GM19397 (cell line): ENCODE measurements around the gene IDH2.

Experiments
- ATAC-seq: cut with Tn5 transposase; IDR thresholded peaks from one replicate; pipeline ENCODE4 v1.9.1; 2021; ENCODE audit warnings: mild to moderate bottlenecking, moderate library complexity; ENCODE audit not compliant: unreplicated experiment

The IDH2 gene

DNA sequence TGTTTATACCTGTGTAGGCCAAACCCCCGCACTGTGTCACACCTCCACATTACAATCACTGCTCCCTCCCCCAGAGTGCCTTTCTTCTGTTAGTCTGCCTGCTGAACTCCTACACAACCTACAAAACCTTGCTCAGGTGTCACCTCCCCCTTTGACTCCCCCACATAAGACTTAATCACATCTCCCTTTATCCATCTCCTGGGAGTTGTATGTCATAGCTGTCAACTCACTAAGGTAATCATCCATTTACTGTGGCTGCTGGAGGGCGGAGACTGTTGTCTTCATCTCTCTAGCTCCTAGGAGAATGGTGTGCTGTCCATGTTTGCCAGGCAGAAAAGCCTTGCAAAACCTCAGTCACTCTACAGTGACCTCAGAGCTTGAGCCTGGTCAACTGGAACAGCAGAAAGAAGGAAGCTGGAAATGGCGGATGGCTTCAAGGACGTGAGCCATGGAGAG lies 57.3 kb downstream of the IDH2 start:
- ATAC-seq: no peak

DNA sequence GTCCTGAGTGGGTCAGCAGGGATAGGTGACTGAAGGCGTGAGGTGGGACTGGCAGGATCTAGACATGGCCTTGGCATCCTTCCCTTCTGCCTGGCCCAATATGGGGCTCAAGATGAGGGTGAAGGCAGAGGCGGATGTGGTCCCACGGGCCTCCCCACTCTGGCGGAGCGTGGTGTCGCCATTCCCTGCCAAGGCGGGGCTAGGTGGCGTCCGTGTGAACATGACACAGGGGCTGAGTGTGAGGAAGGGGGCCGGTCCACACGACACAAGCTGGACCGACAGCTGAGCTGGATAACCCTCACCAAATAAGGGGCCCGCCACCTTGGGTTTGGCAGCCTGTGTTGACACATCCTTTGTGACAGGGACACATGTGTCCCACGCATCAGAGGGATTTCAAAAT lies 58.1 kb downstream of the IDH2 start:
- ATAC-seq: no peak

DNA sequence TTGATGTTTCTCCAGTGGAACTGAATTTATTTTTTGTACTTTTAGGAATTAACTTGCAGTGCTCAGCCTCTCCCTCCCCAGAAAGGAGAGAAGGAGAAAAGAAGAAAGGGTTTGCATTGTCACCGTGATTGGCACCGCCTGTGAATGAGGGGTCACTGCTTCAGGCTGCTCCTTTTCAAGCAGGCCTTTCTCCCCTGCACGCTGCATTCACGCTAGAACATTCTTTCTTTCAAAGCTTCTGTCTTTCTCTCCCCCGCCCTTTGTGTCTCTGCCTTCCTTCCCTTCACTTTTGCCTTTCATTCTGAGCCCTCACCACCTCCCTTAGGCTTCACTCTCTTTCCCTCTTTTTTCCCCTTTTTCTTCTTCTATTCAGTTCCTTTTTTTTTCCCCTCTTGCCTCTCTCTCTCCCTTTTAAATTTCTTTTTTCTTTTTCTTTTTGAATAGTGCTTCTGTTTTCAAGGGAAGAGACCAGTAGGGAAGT lies 58.7 kb downstream of the IDH2 start:
- ATAC-seq: no peak

DNA sequence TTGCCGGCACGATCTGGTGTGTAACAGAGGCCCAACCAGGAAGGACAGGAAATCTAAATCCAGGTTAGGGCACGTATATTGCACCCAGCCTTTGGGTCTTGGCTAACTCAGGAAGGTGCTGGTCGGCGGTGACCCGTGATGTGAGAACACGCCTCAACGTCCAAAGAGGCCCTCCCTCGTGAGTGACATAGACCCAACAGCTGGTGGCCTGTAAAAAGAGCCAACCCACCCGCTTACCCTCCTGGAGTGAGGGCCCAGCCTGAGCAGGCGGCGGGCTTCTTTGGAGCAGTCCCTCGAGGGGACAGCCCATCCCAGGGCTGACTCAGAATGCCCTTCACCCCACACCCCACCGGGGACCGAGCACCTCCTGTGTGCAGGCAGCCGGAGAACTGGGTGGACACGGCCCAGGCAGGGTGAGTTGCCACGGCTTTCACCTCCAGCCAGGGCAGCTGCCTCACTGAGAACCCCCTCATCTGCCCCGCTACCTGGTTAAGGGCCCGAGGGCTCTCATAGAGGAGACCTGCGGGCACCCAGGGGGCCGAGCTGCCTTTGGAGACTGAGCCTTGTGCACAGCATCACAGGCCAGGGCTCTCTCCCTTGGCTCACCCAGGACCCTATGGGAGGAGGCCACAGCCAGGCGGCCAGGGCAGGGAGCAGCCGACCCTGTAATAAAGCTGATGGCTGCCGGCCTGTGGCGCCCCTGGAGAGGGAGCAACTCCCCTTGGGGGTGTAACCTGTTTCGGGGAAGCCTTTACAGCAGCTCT lies 59.3 kb downstream of the IDH2 start:
- no peak for ATAC-seq

DNA sequence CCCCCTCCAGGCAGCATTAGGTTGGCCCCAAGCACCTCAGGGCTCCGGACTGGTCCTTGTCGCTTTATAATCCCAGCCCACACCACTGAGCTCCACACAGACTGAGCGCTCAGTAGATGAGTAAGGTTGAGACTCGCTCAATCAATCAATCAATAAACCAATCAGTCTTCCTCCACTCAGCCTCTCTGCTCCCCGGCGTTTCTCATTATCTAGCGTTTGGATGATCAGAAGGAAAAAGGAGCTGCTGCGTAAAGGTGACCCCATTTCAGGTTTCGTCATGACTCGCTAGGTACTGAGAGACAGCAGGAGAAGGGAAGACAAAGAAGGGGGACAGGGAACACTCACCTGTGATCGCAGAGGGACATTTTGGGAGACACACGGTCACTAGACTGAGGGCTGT lies 59.9 kb downstream of the IDH2 start:
- ATAC-seq: no peak

DNA sequence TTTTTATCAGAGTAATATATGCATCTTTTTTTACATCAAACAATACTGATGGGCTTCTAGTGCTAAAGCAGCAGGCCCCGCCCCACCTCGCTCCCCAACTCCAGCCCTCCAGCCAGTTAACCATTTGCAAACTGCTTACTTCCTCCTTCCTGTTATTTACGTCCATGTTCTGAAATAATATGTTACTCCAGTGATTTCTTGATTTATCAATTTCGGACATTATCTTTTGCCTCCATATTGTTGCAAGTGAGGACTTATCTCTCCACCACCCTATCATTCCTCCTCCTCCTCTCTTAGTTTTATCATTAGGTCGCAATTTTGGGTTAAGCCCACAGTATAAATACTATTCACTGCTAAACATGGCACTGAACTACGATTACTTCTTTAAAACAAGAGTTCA lies 61.6 kb downstream of the IDH2 start:
- ATAC-seq: no peak

DNA sequence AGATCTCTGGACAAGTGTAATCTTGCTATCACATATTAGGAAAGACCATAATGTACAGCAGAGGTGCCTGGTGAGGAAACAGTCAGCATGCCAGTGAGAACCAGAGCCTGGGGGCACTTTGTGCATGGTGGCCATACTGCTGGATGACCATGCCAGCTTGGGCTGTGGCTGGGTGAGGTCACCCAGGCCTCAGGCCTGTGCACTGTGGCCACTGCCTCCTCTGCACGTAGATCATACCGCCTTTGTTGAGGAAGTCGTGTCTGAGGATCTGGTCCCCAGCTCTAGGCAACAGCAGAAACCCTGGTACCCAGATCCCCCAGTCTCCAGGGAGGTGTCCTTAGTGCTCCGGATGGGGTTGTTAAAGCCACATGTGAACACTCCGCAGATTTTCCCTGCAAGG lies 62.3 kb downstream of the IDH2 start:
- no peak for ATAC-seq

DNA sequence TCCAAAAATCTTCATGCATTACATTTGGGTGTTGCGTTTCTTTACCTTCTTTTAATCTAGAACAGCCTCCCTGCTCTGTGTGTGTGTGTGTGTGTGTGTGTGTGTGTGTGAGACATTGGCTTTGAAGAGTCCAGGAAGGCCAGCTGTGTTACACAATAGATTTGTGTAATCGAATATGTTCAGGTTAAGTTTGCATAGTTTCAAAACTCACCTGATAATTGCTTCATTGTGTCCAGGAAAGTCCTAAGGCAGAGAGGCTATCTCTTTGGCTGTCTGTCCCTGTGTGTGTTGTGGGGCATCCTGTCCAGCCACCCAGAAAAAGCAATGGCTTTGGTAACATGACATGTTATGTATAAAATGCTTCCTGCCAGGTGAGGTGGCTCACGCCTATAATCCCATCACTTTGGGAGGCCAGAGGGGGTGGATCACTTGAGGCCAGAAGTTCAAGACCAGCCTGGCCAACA lies 63.6 kb downstream of the IDH2 start:
- no peak for ATAC-seq

DNA sequence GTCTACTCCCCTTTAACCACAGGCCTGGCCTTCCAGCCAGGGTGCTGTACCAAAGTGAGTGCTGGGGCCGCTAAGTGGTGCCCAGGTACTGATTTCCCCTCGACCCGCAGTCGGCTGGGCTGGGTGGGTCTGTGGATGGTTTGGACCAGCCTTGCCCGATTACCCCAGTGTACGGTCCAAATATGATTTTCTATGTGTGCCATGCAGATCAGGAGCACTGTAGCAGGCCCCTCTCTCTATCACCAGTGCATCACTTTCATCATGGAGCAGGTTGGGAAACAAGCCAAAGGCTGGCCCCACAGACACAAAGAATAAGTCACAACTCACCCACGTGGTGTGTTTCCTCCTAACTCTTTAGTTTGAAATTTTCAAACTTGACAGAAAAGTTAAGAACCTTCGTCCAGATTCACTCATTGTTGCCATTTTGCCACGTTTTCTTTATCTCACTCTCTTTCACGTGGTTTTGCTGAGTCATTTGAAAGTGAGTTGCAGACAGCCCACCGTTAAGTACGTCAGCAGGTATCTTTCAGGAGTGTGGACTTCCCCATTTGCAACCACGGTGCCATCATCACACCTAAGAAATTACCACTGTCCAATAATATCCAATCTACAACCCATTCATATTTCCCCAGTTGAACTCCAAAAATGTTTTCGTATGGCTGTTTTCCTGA lies 64.2 kb downstream of the IDH2 start:
- ATAC-seq: peak; percentile 47

DNA sequence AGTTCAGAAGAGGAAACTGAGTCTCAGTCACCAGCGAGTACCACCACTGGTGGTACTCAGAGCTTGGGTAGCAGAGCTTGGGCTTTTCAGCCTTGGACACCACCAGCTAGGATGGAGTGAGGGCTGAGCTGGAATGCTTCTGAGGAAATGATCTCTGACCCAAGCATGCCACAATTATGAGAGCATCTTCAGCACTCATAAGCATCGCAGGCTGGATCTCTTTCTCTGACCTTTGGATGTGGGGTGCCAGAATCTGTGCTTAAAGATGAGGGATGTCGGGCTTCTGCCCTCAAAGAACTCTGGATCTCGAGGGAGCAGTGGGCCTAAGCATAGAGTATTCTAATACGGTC lies 64.8 kb downstream of the IDH2 start:
- no peak for ATAC-seq

DNA sequence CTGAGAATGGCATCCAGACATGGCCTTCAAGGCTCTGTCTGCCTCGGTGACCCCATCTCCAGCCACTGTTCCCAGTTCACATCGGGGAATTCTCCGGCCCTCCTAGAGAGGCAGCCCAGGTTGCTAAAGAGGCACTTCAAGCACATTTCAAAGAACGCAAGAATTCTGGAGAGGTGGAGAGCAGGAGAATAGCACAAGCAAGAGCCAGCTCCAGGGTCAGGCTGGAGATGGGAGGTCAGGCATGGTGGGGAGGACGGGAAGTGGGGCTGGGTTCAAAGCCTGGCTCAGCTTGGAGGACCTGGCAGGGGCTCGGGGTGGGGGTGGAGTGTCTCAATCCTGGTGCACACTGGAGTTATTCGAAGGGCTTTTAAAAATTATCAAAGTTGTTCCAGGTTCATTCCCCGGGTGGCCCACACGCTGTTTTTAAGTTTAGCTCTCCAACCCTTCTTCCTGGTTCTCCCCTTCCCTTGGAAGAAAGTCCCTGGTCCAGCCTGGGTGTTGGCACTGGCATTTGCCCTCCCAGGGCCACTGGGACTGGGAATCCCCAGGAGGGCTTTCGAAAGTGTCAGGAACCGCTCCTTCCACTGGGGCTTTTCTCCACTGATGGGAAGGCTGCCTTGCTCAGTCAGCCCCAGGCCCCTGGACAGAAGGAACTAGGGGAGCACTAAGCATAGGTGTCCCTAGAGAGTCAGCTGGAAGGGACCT lies 65.3 kb downstream of the IDH2 start:
- no peak for ATAC-seq

DNA sequence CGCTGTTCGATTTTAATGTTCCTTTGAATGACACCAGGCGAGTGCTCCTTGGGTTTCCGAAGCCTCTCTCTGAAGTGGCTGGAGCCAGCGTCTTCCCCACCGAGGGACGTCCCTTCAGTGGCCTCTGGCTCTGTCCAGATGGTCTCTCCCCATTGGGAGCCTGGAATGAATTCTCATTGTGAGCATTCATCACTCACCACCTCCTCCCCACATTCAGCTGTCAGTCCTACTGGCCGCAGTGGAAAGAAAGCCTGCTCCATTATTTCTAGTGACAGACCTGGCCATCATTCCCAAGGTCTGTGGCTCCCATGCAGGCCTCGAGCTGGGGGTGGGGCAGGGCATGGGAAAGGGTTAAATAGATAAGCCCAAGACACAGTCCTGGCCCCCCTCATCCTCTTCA lies 65.9 kb downstream of the IDH2 start:
- ATAC-seq: no peak

DNA sequence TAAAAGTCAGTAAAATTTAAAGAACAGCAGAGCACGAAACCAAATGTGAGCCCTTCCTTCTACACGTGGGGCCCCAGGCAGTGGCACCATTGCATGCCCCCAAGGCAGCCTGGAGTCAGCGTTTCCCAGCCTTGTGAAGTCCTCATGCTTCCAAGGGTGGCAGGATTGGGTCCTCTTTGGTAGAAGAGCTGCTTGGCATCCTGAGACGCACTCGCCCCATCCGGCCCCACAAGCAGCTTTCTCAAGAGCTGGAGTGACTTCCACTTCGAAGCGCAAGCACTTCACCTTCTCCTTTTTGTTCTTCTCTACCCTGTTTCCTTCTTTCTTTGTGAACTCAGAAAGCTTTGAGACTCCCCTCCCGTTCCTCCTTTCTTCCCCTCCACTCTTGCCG lies 66.4 kb downstream of the IDH2 start:
- ATAC-seq: no peak

DNA sequence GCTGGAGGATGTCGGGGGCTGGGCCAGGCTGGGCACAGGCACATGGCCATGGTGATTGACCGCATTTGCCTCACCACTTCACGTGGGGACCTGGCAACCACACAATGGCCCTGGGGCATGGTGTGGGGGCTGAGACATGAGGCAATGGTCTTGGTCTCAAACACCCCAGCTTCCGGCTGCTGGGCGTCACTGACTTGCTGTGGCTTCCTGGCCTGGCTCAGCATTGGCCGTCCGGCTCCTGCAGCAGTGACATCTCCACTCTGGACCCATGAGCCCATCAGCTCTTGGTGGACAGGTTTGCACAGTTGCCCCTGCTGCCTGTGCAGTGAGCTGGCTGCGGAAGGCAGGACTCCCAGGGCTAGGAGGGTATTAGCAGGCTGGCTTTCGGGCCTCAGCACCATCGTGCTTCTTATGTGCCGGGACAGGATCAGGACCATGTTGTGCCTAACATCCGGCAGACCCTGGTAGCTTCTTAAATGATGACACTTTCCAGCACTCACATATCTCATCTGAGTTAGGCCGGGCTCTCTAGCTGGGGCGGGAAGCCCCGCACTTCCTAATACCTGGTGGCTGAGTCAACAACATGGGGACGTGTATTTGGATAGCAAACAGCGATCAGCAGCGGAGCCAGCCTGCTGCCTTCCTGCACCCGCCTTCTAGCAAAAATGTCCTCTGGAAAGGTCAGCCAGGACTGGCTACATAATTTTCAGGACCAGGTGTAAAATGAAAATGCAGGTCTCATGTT lies 67.0 kb downstream of the IDH2 start:
- ATAC-seq: no peak

DNA sequence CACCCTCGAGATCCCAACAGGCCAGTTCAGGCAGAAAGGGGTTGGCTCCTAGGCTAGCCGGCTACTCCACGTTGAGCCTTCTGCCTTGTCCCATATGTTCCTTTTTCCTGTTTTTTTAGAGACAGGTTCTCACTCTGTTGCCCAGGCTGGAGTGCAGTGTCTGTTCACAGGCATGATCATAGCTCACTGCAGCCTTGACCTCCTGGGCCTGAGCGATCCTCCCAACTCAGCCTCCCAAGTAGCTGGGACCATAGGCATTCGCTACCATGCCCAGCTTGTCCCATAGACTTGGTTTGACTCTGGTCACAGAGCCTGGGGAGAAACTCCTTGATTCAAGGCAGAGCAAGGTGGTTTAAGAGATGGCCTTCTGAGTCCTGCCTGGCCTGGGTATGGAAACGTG lies 68.8 kb downstream of the IDH2 start:
- ATAC-seq: no peak
